CD1c-positive myeloid dendritic cell (primary cell): Measurements from ENCODE around the gene STEEP1.
A peak's percentile ranks its signal among the peaks of the same experiment; 100 is the strongest.

Source experiments
- DNase-seq: peaks from one replicate; pipeline ENCODE4 v3.0.0-alpha.2; 2016; ENCODE audit errors: extremely low spot score

The STEEP1 gene

DNA sequence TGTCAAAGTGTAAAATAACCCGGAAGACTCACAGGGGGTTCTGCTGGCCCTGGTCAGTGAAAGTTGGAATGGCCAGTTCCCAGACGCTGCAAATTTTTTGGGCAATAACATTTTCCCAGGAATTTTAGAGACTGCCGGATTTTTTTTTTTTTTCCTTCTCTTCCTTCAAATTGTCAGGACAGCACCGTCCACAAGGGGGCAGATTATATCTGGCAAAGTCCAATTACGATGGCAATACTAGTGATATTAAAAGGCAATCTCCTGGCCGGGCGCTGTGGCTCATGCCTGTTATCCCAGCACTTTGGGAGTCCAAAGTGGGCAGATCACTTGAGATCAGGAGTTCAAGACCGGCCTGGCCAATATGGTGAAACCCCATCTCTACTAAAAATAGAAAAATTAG, 76.5 kb downstream of the STEEP1 start:
- DNase-seq = peak; percentile 52
